ENCODE results near the gene MED13L. TPM values are rescaled to one million over a fixed set of nuclear protein-coding genes. Genes with fewer than 3 reads are reported as not detected.

MED13L gene
- total and polyA plus RNA-seq, 2 donors (not counting 1 experiment from before 2014, with no cell fraction given) = 56.5 to 97.3 TPM

- H3K4me2 ChIP-seq (ENCODE audit: extremely low read depth, insufficient read depth, low read length) = no peak overlapping the region
- H3K27ac ChIP-seq (ENCODE audit: insufficient read depth, low read length) = no peak overlapping the region
- H3K4me3 ChIP-seq (replicated peaks in 1 of 4; ENCODE audit: control extremely low read depth in 1 of 4, insufficient read depth in 1 of 4, low read depth in 3 of 4, low read length in 4 of 4) = no peak overlapping the region
- no peaks in the 10 kb centered on the region for H3K4me1 ChIP-seq (ENCODE audit: control insufficient read depth, extremely low read depth, insufficient read depth, low read length)
- no peak overlapping the region for H3K9ac ChIP-seq (ENCODE audit: insufficient read depth, low read length)
- H4K20me1 ChIP-seq (ENCODE audit: control insufficient read depth, extremely low read depth, insufficient read depth, low read length) = peaks cover 7% of the 10 kb centered on the region
- no peaks in the 10 kb centered on the region for H3K9me3 ChIP-seq (ENCODE audit: control insufficient read depth, insufficient read depth, low read depth, low read length)
- no peak overlapping the region for H2AFZ ChIP-seq (ENCODE audit: low read length)
- DNase-seq (ENCODE audit: low read depth in 2 of 2) = peak in 1 of 2 donors; percentile 62
- no peaks in the 10 kb centered on the region for H3K36me3 ChIP-seq (ENCODE audit: control insufficient read depth, insufficient read depth, low read length)
- H3K79me2 ChIP-seq (ENCODE audit: control insufficient read depth, insufficient read depth, low read length) = peaks cover 61% of the 10 kb centered on the region
- TF ChIP-seq EZH2 (IDR thresholded peaks at IDR 0.05; ENCODE audit: low read length, missing control alignments) = no peak
- TF ChIP-seq CTCF (conservative IDR thresholded peaks at IDR 0.05 in 1 of 2, IDR thresholded peaks at IDR 0.05 in 1 of 2; ENCODE audit: low read depth in 1 of 2, low read length in 2 of 2) = no peak
- no peaks in the 10 kb centered on the region for H3K27me3 ChIP-seq (ENCODE audit: control insufficient read depth, insufficient read depth, low read length)
Measured at GRCh38 chr12:116233669-116234068, 43.8 kb downstream of the MED13L start.

DNA sequence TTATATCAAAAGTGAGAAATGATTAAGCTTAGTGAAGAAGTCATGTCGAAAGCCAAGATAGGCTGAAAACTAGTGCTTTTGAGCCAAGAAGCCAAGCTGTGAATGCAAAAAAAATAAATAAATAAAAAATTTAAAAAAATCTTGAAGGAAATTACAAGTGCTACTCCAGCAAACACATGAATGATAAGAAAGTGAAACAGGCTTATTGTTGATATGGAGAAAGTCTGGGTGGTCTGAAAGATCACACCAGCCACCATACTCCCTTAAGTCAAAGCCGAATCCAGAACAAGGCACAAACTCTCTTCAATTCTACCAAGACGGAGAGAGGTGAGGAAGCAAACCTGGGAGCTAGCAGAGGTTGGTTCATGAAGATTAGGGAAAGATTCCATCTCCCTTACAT is 49.7 kb downstream of the MED13L start:
- Histone ChIP-seq H4K20me1 (ENCODE audit: control insufficient read depth, extremely low read depth, insufficient read depth, low read length) (peaks cover 2% of the 10 kb centered on the region), H3K36me3 (ENCODE audit: control insufficient read depth, insufficient read depth, low read length) (no peaks in the 10 kb centered on the region), H3K4me3 (replicated peaks in 1 of 4; ENCODE audit: control extremely low read depth in 1 of 4, insufficient read depth in 1 of 4, low read depth in 3 of 4, low read length in 4 of 4) (no peak overlapping the region), H3K9me3 (ENCODE audit: control insufficient read depth, insufficient read depth, low read depth, low read length) (no peaks in the 10 kb centered on the region), H3K27ac (ENCODE audit: insufficient read depth, low read length) (no peak overlapping the region), H3K4me2 (ENCODE audit: extremely low read depth, insufficient read depth, low read length) (no peak overlapping the region), H3K27me3 (ENCODE audit: control insufficient read depth, insufficient read depth, low read length) (no peaks in the 10 kb centered on the region), H3K79me2 (ENCODE audit: control insufficient read depth, insufficient read depth, low read length) (peaks cover 53% of the 10 kb centered on the region), H3K9ac (ENCODE audit: insufficient read depth, low read length) (no peak overlapping the region), H2AFZ (ENCODE audit: low read length) (no peak overlapping the region), H3K4me1 (ENCODE audit: control insufficient read depth, extremely low read depth, insufficient read depth, low read length) (no peaks in the 10 kb centered on the region)
- DNase-seq (ENCODE audit: low read depth in 2 of 2) = no peak
- TF ChIP-seq CTCF (conservative IDR thresholded peaks at IDR 0.05 in 1 of 2, IDR thresholded peaks at IDR 0.05 in 1 of 2; ENCODE audit: low read depth in 1 of 2, low read length in 2 of 2) (no peak), EZH2 (IDR thresholded peaks at IDR 0.05; ENCODE audit: low read length, missing control alignments) (no peak)

- TF ChIP-seq EZH2 (IDR thresholded peaks at IDR 0.05; ENCODE audit: low read length, missing control alignments) (no peak), CTCF (conservative IDR thresholded peaks at IDR 0.05 in 1 of 2, IDR thresholded peaks at IDR 0.05 in 1 of 2; ENCODE audit: low read depth in 1 of 2, low read length in 2 of 2) (no peak)
- Histone ChIP-seq H3K36me3 (ENCODE audit: control insufficient read depth, insufficient read depth, low read length) (no peaks in the 10 kb centered on the region), H3K4me3 (replicated peaks in 1 of 4; ENCODE audit: control extremely low read depth in 1 of 4, insufficient read depth in 1 of 4, low read depth in 3 of 4, low read length in 4 of 4) (no peak overlapping the region), H4K20me1 (ENCODE audit: control insufficient read depth, extremely low read depth, insufficient read depth, low read length) (peaks cover 2% of the 10 kb centered on the region), H3K4me2 (ENCODE audit: extremely low read depth, insufficient read depth, low read length) (no peak overlapping the region), H3K79me2 (ENCODE audit: control insufficient read depth, insufficient read depth, low read length) (peaks cover 52% of the 10 kb centered on the region), H2AFZ (ENCODE audit: low read length) (no peak overlapping the region), H3K9ac (ENCODE audit: insufficient read depth, low read length) (no peak overlapping the region), H3K27me3 (ENCODE audit: control insufficient read depth, insufficient read depth, low read length) (no peaks in the 10 kb centered on the region), H3K27ac (ENCODE audit: insufficient read depth, low read length) (no peak overlapping the region), H3K4me1 (ENCODE audit: control insufficient read depth, extremely low read depth, insufficient read depth, low read length) (peaks cover 4% of the 10 kb centered on the region), H3K9me3 (ENCODE audit: control insufficient read depth, insufficient read depth, low read depth, low read length) (no peaks in the 10 kb centered on the region)
- DNase-seq (ENCODE audit: low read depth in 2 of 2) = no peak
Measured at GRCh38 chr12:116226026-116226425, 51.5 kb downstream of the MED13L start.
